Transverse colon (tissue), 3 donors: Measurements from ENCODE around the gene CYP4F2.

Experiments used
- EP300 ChIP-seq: sonication (generic); formaldehyde crosslinking; IDR thresholded peaks from one replicate; pipeline ENCODE4 v1.6.1; 2017; ENCODE audit warnings: antibody characterized with exemption, low read depth
- POLR2A ChIP-seq: fragments of 450-650 bp; IDR thresholded peaks from one replicate; pipeline ENCODE4 v1.6.1; 2016; ENCODE audit warnings: antibody characterized with exemption, mild to moderate bottlenecking, moderate library complexity
- TF ChIP-seq, protein P1 (sequence below), 5 experiments: fragments of 200-600 bp in 3 of 5; fragments of 450-650 bp in 2 of 5; sonication (generic) in 3 of 5; IDR thresholded peaks; 1 replicate in 2 of 5; 2 replicates in 3 of 5; pipeline ENCODE4 v1.5.1; 2016 to 2017; ENCODE audit warnings: antibody characterized with exemption in 5 of 5, inconsistent platforms in 3 of 5, mild to moderate bottlenecking in 2 of 5, moderate library complexity in 1 of 5

DNA sequence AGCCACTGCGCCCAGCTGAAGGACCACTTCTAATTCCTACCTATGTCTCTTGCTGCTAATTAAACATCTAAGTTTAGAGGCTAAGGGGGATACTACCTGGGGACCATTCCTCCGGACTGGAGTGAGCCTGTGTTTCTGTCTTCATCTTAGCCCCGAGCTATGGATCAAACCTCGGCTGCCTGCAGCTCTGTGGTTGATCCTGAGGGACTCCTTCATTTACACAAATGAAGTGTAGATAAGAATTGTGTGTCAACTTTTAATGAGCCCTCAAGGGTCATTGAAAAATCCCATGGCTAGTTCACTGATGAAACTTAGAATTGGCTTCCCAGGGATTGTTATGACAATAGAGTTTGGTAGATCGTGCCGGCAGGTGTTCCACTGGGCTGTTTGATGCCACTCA, 51.0 kb downstream of the CYP4F2 start:
- TF ChIP-seq, protein P1, sequence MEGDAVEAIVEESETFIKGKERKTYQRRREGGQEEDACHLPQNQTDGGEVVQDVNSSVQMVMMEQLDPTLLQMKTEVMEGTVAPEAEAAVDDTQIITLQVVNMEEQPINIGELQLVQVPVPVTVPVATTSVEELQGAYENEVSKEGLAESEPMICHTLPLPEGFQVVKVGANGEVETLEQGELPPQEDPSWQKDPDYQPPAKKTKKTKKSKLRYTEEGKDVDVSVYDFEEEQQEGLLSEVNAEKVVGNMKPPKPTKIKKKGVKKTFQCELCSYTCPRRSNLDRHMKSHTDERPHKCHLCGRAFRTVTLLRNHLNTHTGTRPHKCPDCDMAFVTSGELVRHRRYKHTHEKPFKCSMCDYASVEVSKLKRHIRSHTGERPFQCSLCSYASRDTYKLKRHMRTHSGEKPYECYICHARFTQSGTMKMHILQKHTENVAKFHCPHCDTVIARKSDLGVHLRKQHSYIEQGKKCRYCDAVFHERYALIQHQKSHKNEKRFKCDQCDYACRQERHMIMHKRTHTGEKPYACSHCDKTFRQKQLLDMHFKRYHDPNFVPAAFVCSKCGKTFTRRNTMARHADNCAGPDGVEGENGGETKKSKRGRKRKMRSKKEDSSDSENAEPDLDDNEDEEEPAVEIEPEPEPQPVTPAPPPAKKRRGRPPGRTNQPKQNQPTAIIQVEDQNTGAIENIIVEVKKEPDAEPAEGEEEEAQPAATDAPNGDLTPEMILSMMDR (IDR thresholded peaks at IDR 0.05): no peak
- TF ChIP-seq EP300 (no peak), POLR2A (no peak)
